ENCODE data around the gene DUSP10. TPM values are rescaled to one million over a fixed set of nuclear protein-coding genes. Genes with fewer than 3 reads are reported as not detected.

The DUSP10 gene
- total RNA-seq, 4 donors from 2014 or later = 3.8 to 7.3 (median 4.4) TPM

DNA sequence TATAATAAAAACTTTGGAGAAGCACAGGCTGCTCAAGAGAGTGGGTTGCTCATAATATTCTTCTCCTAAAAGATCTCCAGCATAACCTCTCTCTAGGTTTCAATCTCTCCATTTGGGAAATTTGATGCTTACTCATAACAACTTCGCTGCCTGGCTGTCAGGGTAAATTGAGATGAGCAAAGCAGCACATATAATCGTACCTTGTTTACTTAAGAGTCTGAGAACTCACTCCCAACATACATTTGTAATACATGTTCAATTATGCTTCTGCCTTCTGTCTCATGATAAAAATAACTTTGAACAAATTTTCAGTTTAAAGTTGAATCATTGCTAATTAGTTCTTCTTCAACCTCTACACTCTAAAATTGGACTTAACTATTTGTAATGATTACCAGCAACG is 68.9 kb downstream of the DUSP10 start:
- 75 to 77% methylated on average over 3 of the region's 3 CpGs for WGBS, 2 donors
- TF ChIP-seq, protein P1, sequence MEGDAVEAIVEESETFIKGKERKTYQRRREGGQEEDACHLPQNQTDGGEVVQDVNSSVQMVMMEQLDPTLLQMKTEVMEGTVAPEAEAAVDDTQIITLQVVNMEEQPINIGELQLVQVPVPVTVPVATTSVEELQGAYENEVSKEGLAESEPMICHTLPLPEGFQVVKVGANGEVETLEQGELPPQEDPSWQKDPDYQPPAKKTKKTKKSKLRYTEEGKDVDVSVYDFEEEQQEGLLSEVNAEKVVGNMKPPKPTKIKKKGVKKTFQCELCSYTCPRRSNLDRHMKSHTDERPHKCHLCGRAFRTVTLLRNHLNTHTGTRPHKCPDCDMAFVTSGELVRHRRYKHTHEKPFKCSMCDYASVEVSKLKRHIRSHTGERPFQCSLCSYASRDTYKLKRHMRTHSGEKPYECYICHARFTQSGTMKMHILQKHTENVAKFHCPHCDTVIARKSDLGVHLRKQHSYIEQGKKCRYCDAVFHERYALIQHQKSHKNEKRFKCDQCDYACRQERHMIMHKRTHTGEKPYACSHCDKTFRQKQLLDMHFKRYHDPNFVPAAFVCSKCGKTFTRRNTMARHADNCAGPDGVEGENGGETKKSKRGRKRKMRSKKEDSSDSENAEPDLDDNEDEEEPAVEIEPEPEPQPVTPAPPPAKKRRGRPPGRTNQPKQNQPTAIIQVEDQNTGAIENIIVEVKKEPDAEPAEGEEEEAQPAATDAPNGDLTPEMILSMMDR (IDR thresholded peaks at IDR 0.05) = no peak
- TF ChIP-seq EP300 (IDR thresholded peaks at IDR 0.05) (no peak), POLR2A (IDR thresholded peaks at IDR 0.05) (no peak)
- Histone ChIP-seq H3K27ac (no peak overlapping the region), H3K4me3 (no peak overlapping the region), H3K9me3 (no peaks in the 10 kb centered on the region), H3K36me3 (no peaks in the 10 kb centered on the region), H3K4me1 (peaks cover 0 to 5% (median 0%) of the 10 kb centered on the region in 4 donors), H3K27me3 (no peaks in the 10 kb centered on the region)
- DNase-seq (ENCODE audit: low spot score in 2 of 2) = no peak

- no peaks in the 10 kb centered on the region for H3K9me3 ChIP-seq
- no peaks in the 10 kb centered on the region for H3K36me3 ChIP-seq
- no peak overlapping the region for H3K27ac ChIP-seq
- H3K27me3 ChIP-seq = no peaks in the 10 kb centered on the region
- peaks cover 0 to 5% (median 0%) of the 10 kb centered on the region in 4 donors for H3K4me1 ChIP-seq
- H3K4me3 ChIP-seq = no peak overlapping the region
- 74 to 79% methylated on average over 2 of the region's 2 CpGs for WGBS, 2 donors
- no peak for DNase-seq (ENCODE audit: low spot score in 2 of 2)
- TF ChIP-seq POLR2A (IDR thresholded peaks at IDR 0.05) (no peak), EP300 (IDR thresholded peaks at IDR 0.05) (no peak)
- TF ChIP-seq, protein P1 (IDR thresholded peaks at IDR 0.05) = no peak
Measured at GRCh38 chr1:221672239-221672645, 69.6 kb downstream of the DUSP10 start.

- no peak for DNase-seq (ENCODE audit: low spot score in 2 of 2)
- Histone ChIP-seq H3K27me3 (no peaks in the 10 kb centered on the region), H3K4me3 (no peak overlapping the region), H3K9me3 (no peaks in the 10 kb centered on the region), H3K27ac (no peak overlapping the region), H3K4me1 (peaks cover 0 to 5% (median 0%) of the 10 kb centered on the region in 4 donors), H3K36me3 (no peaks in the 10 kb centered on the region)
- no peak for TF ChIP-seq EP300 (IDR thresholded peaks at IDR 0.05)
- TF ChIP-seq, protein P1 (IDR thresholded peaks at IDR 0.05) = no peak
- TF ChIP-seq POLR2A (IDR thresholded peaks at IDR 0.05) = no peak
- WGBS, 2 donors = 16 to 20% methylated on average over 2 of the region's 2 CpGs
Measured at GRCh38 chr1:221670081-221670480, 71.8 kb downstream of the DUSP10 start.

DNA sequence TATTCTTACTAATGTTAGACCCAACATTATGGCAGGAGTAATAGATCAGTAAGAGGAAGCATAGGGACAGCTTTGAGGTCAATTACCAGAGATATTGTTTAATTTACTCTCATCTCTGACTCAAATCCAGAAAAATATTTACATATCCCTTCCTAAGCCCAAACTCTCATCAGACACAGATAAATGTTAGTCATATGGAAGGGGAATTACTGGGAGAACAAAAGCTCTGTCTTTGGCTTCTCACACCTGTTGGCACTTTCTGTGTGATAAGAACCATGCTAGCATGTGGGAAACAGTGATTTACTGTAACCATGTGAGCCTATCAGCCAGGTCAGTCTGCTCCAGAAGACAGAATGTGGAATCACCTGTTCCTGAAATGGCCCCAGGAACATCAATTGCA is 72.4 kb downstream of the DUSP10 start:
- no peak overlapping the region for H3K27ac ChIP-seq
- H3K27me3 ChIP-seq = no peaks in the 10 kb centered on the region
- no peak overlapping the region for H3K4me3 ChIP-seq
- DNase-seq (ENCODE audit: low spot score in 2 of 2) = no peak
- H3K36me3 ChIP-seq = no peaks in the 10 kb centered on the region
- H3K9me3 ChIP-seq = no peaks in the 10 kb centered on the region
- H3K4me1 ChIP-seq = peaks cover 0 to 5% (median 0%) of the 10 kb centered on the region in 4 donors
- TF ChIP-seq POLR2A (IDR thresholded peaks at IDR 0.05) = no peak
- TF ChIP-seq EP300 (IDR thresholded peaks at IDR 0.05) = no peak
- TF ChIP-seq, protein P1 (IDR thresholded peaks at IDR 0.05) = no peak

- Histone ChIP-seq H3K9me3 (no peaks in the 10 kb centered on the region), H3K4me3 (no peak overlapping the region), H3K27me3 (no peaks in the 10 kb centered on the region), H3K36me3 (no peaks in the 10 kb centered on the region), H3K27ac (no peak overlapping the region), H3K4me1 (peaks cover 0 to 5% (median 0%) of the 10 kb centered on the region in 4 donors)
- no peak for TF ChIP-seq EP300 (IDR thresholded peaks at IDR 0.05)
- TF ChIP-seq POLR2A (IDR thresholded peaks at IDR 0.05) = no peak
- TF ChIP-seq, protein P1 (IDR thresholded peaks at IDR 0.05) = no peak
- WGBS, 2 donors = 95 to 99% methylated on average over 3 of the region's 3 CpGs
- DNase-seq (ENCODE audit: low spot score in 2 of 2) = no peak
Measured at GRCh38 chr1:221667504-221667903, 74.4 kb downstream of the DUSP10 start.

Measured in tibial nerve (tissue), 4 donors.